HepG2 (cell line): ENCODE measurements around the gene DHX8. TPM values are rescaled to one million over a fixed set of nuclear protein-coding genes. Genes with fewer than 3 reads are reported as not detected.

Experiments
- HNF4A ChIP-seq: sonication (generic); formaldehyde crosslinking; IDR thresholded peaks from 2 replicates; pipeline ENCODE4 v1.4.0; 2020; ENCODE audit warnings: missing genetic modification reagents
- JARID2 ChIP-seq: sonication (generic); formaldehyde crosslinking; IDR thresholded peaks from 2 replicates; pipeline ENCODE4 v1.8.1; 2023; ENCODE audit warnings: missing genetic modification reagents, inconsistent platforms; ENCODE audit not compliant: insufficient replicate concordance
- KMT2B ChIP-seq: IDR thresholded peaks from 2 replicates; pipeline ENCODE4 v1.6.1; 2016; ENCODE audit warnings: missing genetic modification reagents, missing compliant biosample characterization
- MAZ ChIP-seq, 2 experiments: sonication (generic) in 1 of 2; formaldehyde crosslinking in 1 of 2; IDR thresholded peaks; 2 replicates each; pipeline versions ENCODE4 v1.5.0 to v1.6.1; 2012 to 2020; ENCODE audit warnings: low read depth in 2 of 2, mild to moderate bottlenecking in 2 of 2, borderline replicate concordance in 1 of 2, improper control_type of control experiment in 1 of 2, low read length in 1 of 2, missing genetic modification reagents in 1 of 2, moderate library complexity in 1 of 2
- PITX1 ChIP-seq: sonication (generic); formaldehyde crosslinking; IDR thresholded peaks from 2 replicates; pipeline ENCODE4 v1.5.1; 2020; ENCODE audit warnings: mild to moderate bottlenecking, missing genetic modification reagents
- RAD51 ChIP-seq: fragments of 450-650 bp; IDR thresholded peaks from 2 replicates; pipeline ENCODE4 v1.6.1; 2016; ENCODE audit warnings: borderline replicate concordance
- REPIN1 ChIP-seq: sonication (generic); formaldehyde crosslinking; IDR thresholded peaks from 2 replicates; pipeline ENCODE4 v1.8.0; 2022; ENCODE audit warnings: missing genetic modification reagents, low read depth, mild to moderate bottlenecking, borderline replicate concordance
- ZBTB20 ChIP-seq: sonication (generic); formaldehyde crosslinking; IDR thresholded peaks from 2 replicates; pipeline ENCODE4 v1.8.1; 2023; ENCODE audit warnings: missing genetic modification reagents, low read depth, mild to moderate bottlenecking, borderline replicate concordance
- ZNF160 ChIP-seq: sonication (generic); formaldehyde crosslinking; IDR thresholded peaks from 2 replicates; pipeline ENCODE4 v1.8.0; 2022; ENCODE audit warnings: mild to moderate bottlenecking, inconsistent platforms, missing genetic modification reagents
- ZNF292 ChIP-seq: sonication (generic); formaldehyde crosslinking; IDR thresholded peaks from 2 replicates; pipeline ENCODE4 v1.8.1; 2022; ENCODE audit warnings: mild to moderate bottlenecking, low read depth, missing genetic modification reagents, borderline replicate concordance
- ZNF331 ChIP-seq: sonication (generic); formaldehyde crosslinking; IDR thresholded peaks from 2 replicates; pipeline ENCODE4 v1.4.0; 2020; ENCODE audit warnings: missing genetic modification reagents
- ZNF460 ChIP-seq: sonication (generic); formaldehyde crosslinking; IDR thresholded peaks from 2 replicates; pipeline ENCODE4 v1.5.1; 2020; ENCODE audit warnings: missing genetic modification reagents, mild to moderate bottlenecking, borderline replicate concordance
- polyA plus RNA-seq, 8 experiments: library from polyadenylated mRNA; depleted of rRNA in 3 of 8; stranded (reverse) in 7 of 8; unstranded in 1 of 8; fragments of >200 nt; fragmentation: Illumina TruSeq in 4 of 8; extraction: Trizol in 4 of 8; gene quantifications; 2 replicates each; pipeline versions ENCODE4 v1.2.1 to v1.2.3, GENCODE V29; 2011 to 2016; ENCODE audit warnings: low read depth in 4 of 8, missing spikeins in 1 of 8, mixed read lengths in 1 of 8; ENCODE audit not compliant: insufficient read depth in 1 of 8
- total RNA-seq, 5 experiments: library from RNA; depleted of rRNA; stranded (reverse); fragments of >200 nt; fragmentation: Illumina TruSeq; extraction: Trizol; gene quantifications; 2 replicates each; pipeline ENCODE4 v1.2.3, GENCODE V29; 2016; ENCODE audit warnings: low read depth in 1 of 5
- TF ChIP-seq, protein P1 (sequence below): sonication (generic); formaldehyde crosslinking; IDR thresholded peaks from 2 replicates; pipeline ENCODE4 v1.4.0; 2020; ENCODE audit warnings: missing genetic modification reagents
- TF ChIP-seq, protein P2 (sequence below): sonication (generic); formaldehyde crosslinking; IDR thresholded peaks from 2 replicates; pipeline ENCODE4 v1.9.0; 2021; ENCODE audit warnings: mild to moderate bottlenecking, missing genetic modification reagents
- TF ChIP-seq, protein P3 (sequence below): sonication (generic); formaldehyde crosslinking; IDR thresholded peaks from 2 replicates; pipeline ENCODE4 v1.9.0; 2021; ENCODE audit warnings: missing genetic modification reagents, borderline replicate concordance
- TF ChIP-seq, protein P4 (sequence below): sonication (generic); formaldehyde crosslinking; IDR thresholded peaks from 2 replicates; pipeline ENCODE4 v1.8.1; 2023; ENCODE audit warnings: mild to moderate bottlenecking, missing genetic modification reagents

Gene DHX8
- total and polyA plus RNA-seq, 2 of the 13 experiments (the other 11 are each of a cell fraction or from before 2014, with no cell fraction given): 24.8 to 48.9 TPM

- TF ChIP-seq MAZ (IDR thresholded peaks at IDR 0.05; ENCODE audit: borderline replicate concordance, low read depth, low read length) (peak; percentile 48; the same call in 1 of the 2 replicates), MAZ (CRISPR knock-in tag; IDR thresholded peaks at IDR 0.05; ENCODE audit: low read depth) (peak; percentile 92), RAD51 (no peak), HNF4A (peak; percentile 62), ZBTB20 (CRISPR knock-in tag) (peak; percentile 93), PITX1 (CRISPR knock-in tag) (peak; percentile 89), ZNF292 (peak; percentile 67; the same call in 1 of the 2 replicates), ZNF460 (peak; percentile 67; the same call in 1 of the 2 replicates), JARID2 (CRISPR knock-in tag) (peak; percentile 48), ZNF160 (CRISPR knock-in tag) (peak; percentile 71; the same call in 1 of the 2 replicates), ZNF331 (CRISPR knock-in tag) (peak; percentile 85), KMT2B (peak; percentile 98), REPIN1 (CRISPR knock-in tag) (peak; percentile 96)
- TF ChIP-seq, protein P1, sequence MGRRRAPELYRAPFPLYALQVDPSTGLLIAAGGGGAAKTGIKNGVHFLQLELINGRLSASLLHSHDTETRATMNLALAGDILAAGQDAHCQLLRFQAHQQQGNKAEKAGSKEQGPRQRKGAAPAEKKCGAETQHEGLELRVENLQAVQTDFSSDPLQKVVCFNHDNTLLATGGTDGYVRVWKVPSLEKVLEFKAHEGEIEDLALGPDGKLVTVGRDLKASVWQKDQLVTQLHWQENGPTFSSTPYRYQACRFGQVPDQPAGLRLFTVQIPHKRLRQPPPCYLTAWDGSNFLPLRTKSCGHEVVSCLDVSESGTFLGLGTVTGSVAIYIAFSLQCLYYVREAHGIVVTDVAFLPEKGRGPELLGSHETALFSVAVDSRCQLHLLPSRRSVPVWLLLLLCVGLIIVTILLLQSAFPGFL (CRISPR knock-in tag): peak; percentile 69; the same call in 1 of the 2 replicates
- TF ChIP-seq, protein P2, sequence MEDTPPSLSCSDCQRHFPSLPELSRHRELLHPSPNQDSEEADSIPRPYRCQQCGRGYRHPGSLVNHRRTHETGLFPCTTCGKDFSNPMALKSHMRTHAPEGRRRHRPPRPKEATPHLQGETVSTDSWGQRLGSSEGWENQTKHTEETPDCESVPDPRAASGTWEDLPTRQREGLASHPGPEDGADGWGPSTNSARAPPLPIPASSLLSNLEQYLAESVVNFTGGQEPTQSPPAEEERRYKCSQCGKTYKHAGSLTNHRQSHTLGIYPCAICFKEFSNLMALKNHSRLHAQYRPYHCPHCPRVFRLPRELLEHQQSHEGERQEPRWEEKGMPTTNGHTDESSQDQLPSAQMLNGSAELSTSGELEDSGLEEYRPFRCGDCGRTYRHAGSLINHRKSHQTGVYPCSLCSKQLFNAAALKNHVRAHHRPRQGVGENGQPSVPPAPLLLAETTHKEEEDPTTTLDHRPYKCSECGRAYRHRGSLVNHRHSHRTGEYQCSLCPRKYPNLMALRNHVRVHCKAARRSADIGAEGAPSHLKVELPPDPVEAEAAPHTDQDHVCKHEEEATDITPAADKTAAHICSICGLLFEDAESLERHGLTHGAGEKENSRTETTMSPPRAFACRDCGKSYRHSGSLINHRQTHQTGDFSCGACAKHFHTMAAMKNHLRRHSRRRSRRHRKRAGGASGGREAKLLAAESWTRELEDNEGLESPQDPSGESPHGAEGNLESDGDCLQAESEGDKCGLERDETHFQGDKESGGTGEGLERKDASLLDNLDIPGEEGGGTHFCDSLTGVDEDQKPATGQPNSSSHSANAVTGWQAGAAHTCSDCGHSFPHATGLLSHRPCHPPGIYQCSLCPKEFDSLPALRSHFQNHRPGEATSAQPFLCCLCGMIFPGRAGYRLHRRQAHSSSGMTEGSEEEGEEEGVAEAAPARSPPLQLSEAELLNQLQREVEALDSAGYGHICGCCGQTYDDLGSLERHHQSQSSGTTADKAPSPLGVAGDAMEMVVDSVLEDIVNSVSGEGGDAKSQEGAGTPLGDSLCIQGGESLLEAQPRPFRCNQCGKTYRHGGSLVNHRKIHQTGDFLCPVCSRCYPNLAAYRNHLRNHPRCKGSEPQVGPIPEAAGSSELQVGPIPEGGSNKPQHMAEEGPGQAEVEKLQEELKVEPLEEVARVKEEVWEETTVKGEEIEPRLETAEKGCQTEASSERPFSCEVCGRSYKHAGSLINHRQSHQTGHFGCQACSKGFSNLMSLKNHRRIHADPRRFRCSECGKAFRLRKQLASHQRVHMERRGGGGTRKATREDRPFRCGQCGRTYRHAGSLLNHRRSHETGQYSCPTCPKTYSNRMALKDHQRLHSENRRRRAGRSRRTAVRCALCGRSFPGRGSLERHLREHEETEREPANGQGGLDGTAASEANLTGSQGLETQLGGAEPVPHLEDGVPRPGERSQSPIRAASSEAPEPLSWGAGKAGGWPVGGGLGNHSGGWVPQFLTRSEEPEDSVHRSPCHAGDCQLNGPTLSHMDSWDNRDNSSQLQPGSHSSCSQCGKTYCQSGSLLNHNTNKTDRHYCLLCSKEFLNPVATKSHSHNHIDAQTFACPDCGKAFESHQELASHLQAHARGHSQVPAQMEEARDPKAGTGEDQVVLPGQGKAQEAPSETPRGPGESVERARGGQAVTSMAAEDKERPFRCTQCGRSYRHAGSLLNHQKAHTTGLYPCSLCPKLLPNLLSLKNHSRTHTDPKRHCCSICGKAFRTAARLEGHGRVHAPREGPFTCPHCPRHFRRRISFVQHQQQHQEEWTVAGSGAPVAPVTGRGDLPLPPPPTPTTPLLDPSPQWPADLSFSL: no peak
- TF ChIP-seq, protein P3, sequence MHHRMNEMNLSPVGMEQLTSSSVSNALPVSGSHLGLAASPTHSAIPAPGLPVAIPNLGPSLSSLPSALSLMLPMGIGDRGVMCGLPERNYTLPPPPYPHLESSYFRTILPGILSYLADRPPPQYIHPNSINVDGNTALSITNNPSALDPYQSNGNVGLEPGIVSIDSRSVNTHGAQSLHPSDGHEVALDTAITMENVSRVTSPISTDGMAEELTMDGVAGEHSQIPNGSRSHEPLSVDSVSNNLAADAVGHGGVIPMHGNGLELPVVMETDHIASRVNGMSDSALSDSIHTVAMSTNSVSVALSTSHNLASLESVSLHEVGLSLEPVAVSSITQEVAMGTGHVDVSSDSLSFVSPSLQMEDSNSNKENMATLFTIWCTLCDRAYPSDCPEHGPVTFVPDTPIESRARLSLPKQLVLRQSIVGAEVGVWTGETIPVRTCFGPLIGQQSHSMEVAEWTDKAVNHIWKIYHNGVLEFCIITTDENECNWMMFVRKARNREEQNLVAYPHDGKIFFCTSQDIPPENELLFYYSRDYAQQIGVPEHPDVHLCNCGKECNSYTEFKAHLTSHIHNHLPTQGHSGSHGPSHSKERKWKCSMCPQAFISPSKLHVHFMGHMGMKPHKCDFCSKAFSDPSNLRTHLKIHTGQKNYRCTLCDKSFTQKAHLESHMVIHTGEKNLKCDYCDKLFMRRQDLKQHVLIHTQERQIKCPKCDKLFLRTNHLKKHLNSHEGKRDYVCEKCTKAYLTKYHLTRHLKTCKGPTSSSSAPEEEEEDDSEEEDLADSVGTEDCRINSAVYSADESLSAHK (CRISPR knock-in tag): no peak
- TF ChIP-seq, protein P4, sequence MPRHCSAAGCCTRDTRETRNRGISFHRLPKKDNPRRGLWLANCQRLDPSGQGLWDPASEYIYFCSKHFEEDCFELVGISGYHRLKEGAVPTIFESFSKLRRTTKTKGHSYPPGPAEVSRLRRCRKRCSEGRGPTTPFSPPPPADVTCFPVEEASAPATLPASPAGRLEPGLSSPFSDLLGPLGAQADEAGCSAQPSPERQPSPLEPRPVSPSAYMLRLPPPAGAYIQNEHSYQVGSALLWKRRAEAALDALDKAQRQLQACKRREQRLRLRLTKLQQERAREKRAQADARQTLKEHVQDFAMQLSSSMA (CRISPR knock-in tag): peak; percentile 97
Measured at GRCh38 chr17:43483674-43484551, at the start of gene DHX8 (continued).
